Omental fat pad (tissue), 4 donors: ENCODE results near the gene RGS6. TPM values are rescaled to one million over a fixed set of nuclear protein-coding genes. Genes with fewer than 3 reads are reported as not detected.

Experiments used
- ATAC-seq: fragments of 150-250 bp; one replicate; pipeline ENCODE4 v1.9.1; 2016; ENCODE audit warnings: mild to moderate bottlenecking, moderate library complexity; ENCODE audit not compliant: low FRiP score
- DNase-seq: peaks from one replicate; pipeline ENCODE4 v3.0.0-alpha.2; 2019; ENCODE audit warnings: low spot score
- CTCF ChIP-seq, 3 donors: fragments of 450-650 bp; IDR thresholded peaks; one replicate each; pipeline ENCODE4 v1.5.1; 2016 to 2017; ENCODE audit warnings: antibody characterized with exemption in 3 of 3, mild to moderate bottlenecking in 3 of 3, moderate library complexity in 2 of 3
- total RNA-seq, 4 donors: library from RNA; depleted of rRNA; stranded (reverse); fragments of >200 nt; gene quantifications; one replicate each; pipeline ENCODE4 v1.1.0, GENCODE V29; 2016

Gene RGS6
- total RNA-seq, 4 donors from 2014 or later: 5.2 to 27.3 (median 6.9) TPM

GRCh38 chr14:72311516-72311915 lies 379.3 kb downstream of the RGS6 start:
- no peak for TF ChIP-seq CTCF (IDR thresholded peaks at IDR 0.05)
- no peak for ATAC-seq

GRCh38 chr14:72314808-72315435 lies 382.7 kb downstream of the RGS6 start:
- no peak for ATAC-seq
- no peak for DNase-seq
- TF ChIP-seq CTCF (IDR thresholded peaks at IDR 0.05): no peak

More at GRCh38 chr14:72311516-72311915, 379.3 kb downstream of the RGS6 start:
- DNase-seq: no peak

- DNase-seq (no peak), ATAC-seq (no peak)
- no peak for TF ChIP-seq CTCF (IDR thresholded peaks at IDR 0.05)
Observed at GRCh38 chr14:72315714-72316113, 383.5 kb downstream of the RGS6 start.

- DNase-seq (no peak), ATAC-seq (no peak)
- no peak for TF ChIP-seq CTCF (IDR thresholded peaks at IDR 0.05)
Observed at GRCh38 chr14:72318648-72319047, 386.4 kb downstream of the RGS6 start.

GRCh38 chr14:72332046-72332445 lies 399.8 kb downstream of the RGS6 start:
- ATAC-seq (no peak), DNase-seq (no peak)
- no peak for TF ChIP-seq CTCF (IDR thresholded peaks at IDR 0.05)

- DNase-seq (no peak), ATAC-seq (no peak)
- TF ChIP-seq CTCF (IDR thresholded peaks at IDR 0.05): no peak
Observed at GRCh38 chr14:72332871-72333270, 400.6 kb downstream of the RGS6 start.

GRCh38 chr14:72333357-72333756 lies 401.1 kb downstream of the RGS6 start:
- DNase-seq: no peak
- ATAC-seq: no peak
- no peak for TF ChIP-seq CTCF (IDR thresholded peaks at IDR 0.05)
